Right lobe of liver (tissue), 4 donors: ENCODE results near the gene EXD3.

Experiments used
- POLR2A ChIP-seq: fragments of 450-650 bp; IDR thresholded peaks from one replicate; pipeline ENCODE4 v1.6.1; 2017; ENCODE audit warnings: antibody characterized with exemption, mild to moderate bottlenecking
- TF ChIP-seq, protein P1 (sequence below), 4 donors: fragments of 200-600 bp in 3 of 4; fragments of 450-650 bp in 1 of 4; IDR thresholded peaks; one replicate each; pipeline versions ENCODE4 v1.5.1 to v1.8.0; 2016 to 2022; ENCODE audit warnings: antibody characterized with exemption in 4 of 4, mild to moderate bottlenecking in 2 of 4
- donor health status: DM: no; HTN: no; CAD: no.
- donor health status: DM: no; HTN: no; CAD: no.
- donor health status: DM: no; HTN: yes; CAD: no.

DNA sequence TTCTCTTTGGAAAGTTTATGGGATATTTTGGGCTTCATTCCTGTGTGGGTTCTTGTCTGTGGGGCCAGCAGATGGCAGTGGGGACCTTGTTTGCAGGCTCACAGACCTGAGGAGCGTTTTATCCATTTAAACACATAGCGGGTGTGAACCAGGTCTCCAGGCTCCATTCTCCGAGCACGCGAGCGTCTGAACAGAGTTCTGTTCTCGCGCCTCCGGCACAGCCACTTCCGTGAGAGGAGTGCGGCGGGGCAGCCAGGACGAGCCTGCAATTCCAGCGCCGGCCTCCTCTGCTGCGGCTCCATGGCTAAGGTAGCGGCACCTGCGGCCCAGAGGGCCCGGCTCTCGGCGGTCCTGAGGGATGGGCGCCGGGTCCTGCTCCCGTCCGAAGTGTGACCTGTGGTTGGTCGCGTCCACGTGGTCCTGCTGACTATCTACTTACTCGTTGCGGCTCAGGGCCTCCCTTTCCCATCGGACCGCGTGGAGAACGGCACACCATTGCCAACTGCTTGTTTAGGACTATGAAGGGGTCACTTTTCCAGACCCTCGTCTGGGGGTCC, 128.2 kb downstream of the EXD3 start:
- TF ChIP-seq, protein P1, sequence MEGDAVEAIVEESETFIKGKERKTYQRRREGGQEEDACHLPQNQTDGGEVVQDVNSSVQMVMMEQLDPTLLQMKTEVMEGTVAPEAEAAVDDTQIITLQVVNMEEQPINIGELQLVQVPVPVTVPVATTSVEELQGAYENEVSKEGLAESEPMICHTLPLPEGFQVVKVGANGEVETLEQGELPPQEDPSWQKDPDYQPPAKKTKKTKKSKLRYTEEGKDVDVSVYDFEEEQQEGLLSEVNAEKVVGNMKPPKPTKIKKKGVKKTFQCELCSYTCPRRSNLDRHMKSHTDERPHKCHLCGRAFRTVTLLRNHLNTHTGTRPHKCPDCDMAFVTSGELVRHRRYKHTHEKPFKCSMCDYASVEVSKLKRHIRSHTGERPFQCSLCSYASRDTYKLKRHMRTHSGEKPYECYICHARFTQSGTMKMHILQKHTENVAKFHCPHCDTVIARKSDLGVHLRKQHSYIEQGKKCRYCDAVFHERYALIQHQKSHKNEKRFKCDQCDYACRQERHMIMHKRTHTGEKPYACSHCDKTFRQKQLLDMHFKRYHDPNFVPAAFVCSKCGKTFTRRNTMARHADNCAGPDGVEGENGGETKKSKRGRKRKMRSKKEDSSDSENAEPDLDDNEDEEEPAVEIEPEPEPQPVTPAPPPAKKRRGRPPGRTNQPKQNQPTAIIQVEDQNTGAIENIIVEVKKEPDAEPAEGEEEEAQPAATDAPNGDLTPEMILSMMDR (IDR thresholded peaks at IDR 0.05), result peak in 2 of 4 donors; percentile 15 to 38
- no peak for TF ChIP-seq POLR2A
